Measurements from ENCODE around the gene GLUD2.
"Not testable (repeated sequence)": the region's sequence is repeated elsewhere in the genome, so short reads cannot be mapped to it uniquely, and the experiment has no call there.

Gene GLUD2

GRCh38 chrX:121062289-121062688, 14.9 kb downstream of the GLUD2 start:
- no CpG with 5 or more reads among the region's 3 CpGs for WGBS

DNA sequence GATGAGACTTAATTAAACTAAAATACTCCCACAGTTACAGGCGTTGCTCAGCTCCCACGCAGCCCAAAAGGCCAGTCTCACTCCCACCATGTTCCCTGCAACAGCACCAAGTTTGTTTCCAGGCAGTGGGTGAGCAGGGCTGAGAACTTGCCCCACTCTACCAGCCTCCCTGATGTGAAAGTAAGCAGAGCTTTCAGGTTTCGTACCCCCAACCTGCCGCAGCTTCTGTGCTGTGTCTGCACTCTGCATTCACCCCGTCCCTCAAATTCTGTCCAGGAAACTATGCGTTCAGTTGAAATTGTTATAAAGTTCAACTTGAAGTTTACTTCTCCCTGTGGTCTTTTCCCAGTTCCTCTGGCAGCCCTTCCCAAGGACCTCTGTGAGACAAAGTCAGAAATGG, 17.2 kb downstream of the GLUD2 start:
- H3K4me3 ChIP-seq (ENCODE audit: insufficient read depth in 1 of 2, low read depth in 1 of 2, low read length in 2 of 2), result no peak overlapping the region
- no peak overlapping the region for H3K14ac ChIP-seq (ENCODE audit: low read length in 2 of 2)
- no peaks in the 10 kb centered on the region for H3K27me3 ChIP-seq (ENCODE audit: control insufficient read depth in 1 of 2, insufficient read depth in 1 of 2, low read length in 2 of 2)
- H3K9ac ChIP-seq (ENCODE audit: low read length), result no peak overlapping the region
- no peak overlapping the region for H2BK12ac ChIP-seq (ENCODE audit: low read length in 2 of 2)
- H3K18ac ChIP-seq (ENCODE audit: low read depth in 1 of 2, low read length in 2 of 2), result no peak overlapping the region
- H3K9me3 ChIP-seq (ENCODE audit: control insufficient read depth, low read length), result no peaks in the 10 kb centered on the region
- H2AFZ ChIP-seq (ENCODE audit: low read depth, low read length), result no peak overlapping the region
- no peak for DNase-seq
- H2AK5ac ChIP-seq (ENCODE audit: low read length, severe bottlenecking), result no peak overlapping the region
- 87% methylated on average over 4 of the region's 6 CpGs for WGBS
- no peak overlapping the region for H2BK5ac ChIP-seq (ENCODE audit: low read depth, low read length, poor library complexity, severe bottlenecking)
- no peaks in the 10 kb centered on the region for H3K4me1 ChIP-seq (ENCODE audit: control insufficient read depth, insufficient read depth, low read depth, low read length)
- H2BK15ac ChIP-seq (ENCODE audit: low read depth, poor library complexity, severe bottlenecking), result no peak overlapping the region
- H2BK120ac ChIP-seq (ENCODE audit: low read depth, low read length), result no peak overlapping the region
- H4K91ac ChIP-seq (ENCODE audit: low read length), result no peak overlapping the region
- H3K79me1 ChIP-seq (replicated peaks; ENCODE audit: low read length, poor library complexity, severe bottlenecking), result no peaks in the 10 kb centered on the region
- no peak overlapping the region for H4K8ac ChIP-seq (ENCODE audit: low read length)
- H3K4me2 ChIP-seq (ENCODE audit: low read length, poor library complexity, severe bottlenecking), result no peak overlapping the region
- no peaks in the 10 kb centered on the region for H3K36me3 ChIP-seq (ENCODE audit: control insufficient read depth in 1 of 2, insufficient read depth in 2 of 2, low read depth in 1 of 2, low read length in 2 of 2)
- H3K4ac ChIP-seq (ENCODE audit: low read depth in 1 of 2, low read length in 2 of 2), result no peak overlapping the region
- H3K27ac ChIP-seq (ENCODE audit: low read length, poor library complexity, severe bottlenecking), result no peak overlapping the region
- no peak overlapping the region for H3K23ac ChIP-seq (ENCODE audit: low read length in 2 of 2)

More at GRCh38 chrX:121062289-121062688, 14.9 kb downstream of the GLUD2 start:
- H3K27me3 ChIP-seq (ENCODE audit: control insufficient read depth in 1 of 2, insufficient read depth in 1 of 2, low read length in 2 of 2), result no peaks in the 10 kb centered on the region
- no peaks in the 10 kb centered on the region for H3K79me1 ChIP-seq (replicated peaks; ENCODE audit: low read length, poor library complexity, severe bottlenecking)
- H3K4ac ChIP-seq (ENCODE audit: low read depth in 1 of 2, low read length in 2 of 2), result no peak overlapping the region
- no peaks in the 10 kb centered on the region for H3K4me1 ChIP-seq (ENCODE audit: control insufficient read depth, insufficient read depth, low read depth, low read length)
- no peak overlapping the region for H3K4me3 ChIP-seq (ENCODE audit: insufficient read depth in 1 of 2, low read depth in 1 of 2, low read length in 2 of 2)
- H2BK12ac ChIP-seq (ENCODE audit: low read length in 2 of 2), result no peak overlapping the region
- no peak overlapping the region for H2BK15ac ChIP-seq (ENCODE audit: low read depth, poor library complexity, severe bottlenecking)
- no peak overlapping the region for H3K23ac ChIP-seq (ENCODE audit: low read length in 2 of 2)
- no peak overlapping the region for H2BK120ac ChIP-seq (ENCODE audit: low read depth, low read length)
- H3K36me3 ChIP-seq (ENCODE audit: control insufficient read depth in 1 of 2, insufficient read depth in 2 of 2, low read depth in 1 of 2, low read length in 2 of 2), result no peaks in the 10 kb centered on the region
- no peak overlapping the region for H3K4me2 ChIP-seq (ENCODE audit: low read length, poor library complexity, severe bottlenecking)
- H3K9me3 ChIP-seq (ENCODE audit: control insufficient read depth, low read length), result no peaks in the 10 kb centered on the region
- H3K9ac ChIP-seq (ENCODE audit: low read length), result no peak overlapping the region
- H3K27ac ChIP-seq (ENCODE audit: low read length, poor library complexity, severe bottlenecking), result no peak overlapping the region
- DNase-seq, result no peak
- no peak overlapping the region for H2BK5ac ChIP-seq (ENCODE audit: low read depth, low read length, poor library complexity, severe bottlenecking)
- no peak overlapping the region for H4K8ac ChIP-seq (ENCODE audit: low read length)
- H3K18ac ChIP-seq (ENCODE audit: low read depth in 1 of 2, low read length in 2 of 2), result no peak overlapping the region
- no peak overlapping the region for H2AFZ ChIP-seq (ENCODE audit: low read depth, low read length)
- no peak overlapping the region for H2AK5ac ChIP-seq (ENCODE audit: low read length, severe bottlenecking)
- no peak overlapping the region for H3K14ac ChIP-seq (ENCODE audit: low read length in 2 of 2)
- H4K91ac ChIP-seq (ENCODE audit: low read length), result no peak overlapping the region

DNA sequence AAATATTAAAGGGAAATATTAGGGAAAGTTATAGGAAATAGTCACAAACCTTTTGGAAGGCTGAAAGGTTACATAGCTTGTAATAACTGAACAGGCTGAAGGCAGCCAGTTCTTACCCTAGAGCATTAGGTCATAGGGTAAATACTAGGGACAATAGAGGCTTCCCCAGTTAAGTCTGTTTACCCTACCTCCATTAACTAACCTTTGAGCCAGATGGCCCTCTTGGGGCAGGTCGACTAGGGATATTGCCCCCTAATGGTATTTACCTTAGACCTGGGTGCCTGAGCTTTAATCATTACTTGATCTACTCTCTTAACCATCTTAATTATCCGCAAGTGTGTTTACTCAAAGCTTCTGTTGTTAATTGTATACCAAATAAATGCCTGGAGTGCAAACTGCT, 36.8 kb downstream of the GLUD2 start:
- H3K4me1 ChIP-seq (ENCODE audit: control insufficient read depth, insufficient read depth, low read depth, low read length); H2BK120ac ChIP-seq (ENCODE audit: low read depth, low read length); H4K91ac ChIP-seq (ENCODE audit: low read length); H3K9me3 ChIP-seq (ENCODE audit: control insufficient read depth, low read length); H3K4me3 ChIP-seq (ENCODE audit: insufficient read depth in 1 of 2, low read depth in 1 of 2, low read length in 2 of 2); H3K27me3 ChIP-seq (ENCODE audit: control insufficient read depth in 1 of 2, insufficient read depth in 1 of 2, low read length in 2 of 2); H2BK5ac ChIP-seq (ENCODE audit: low read depth, low read length, poor library complexity, severe bottlenecking); H3K36me3 ChIP-seq (ENCODE audit: control insufficient read depth in 1 of 2, insufficient read depth in 2 of 2, low read depth in 1 of 2, low read length in 2 of 2); H3K27ac ChIP-seq (ENCODE audit: low read length, poor library complexity, severe bottlenecking); H3K9ac ChIP-seq (ENCODE audit: low read length); H2AK5ac ChIP-seq (ENCODE audit: low read length, severe bottlenecking); H3K14ac ChIP-seq (ENCODE audit: low read length in 2 of 2); H2BK12ac ChIP-seq (ENCODE audit: low read length in 2 of 2); H4K8ac ChIP-seq (ENCODE audit: low read length); H2BK15ac ChIP-seq (ENCODE audit: low read depth, poor library complexity, severe bottlenecking); H2AFZ ChIP-seq (ENCODE audit: low read depth, low read length); H3K4me2 ChIP-seq (ENCODE audit: low read length, poor library complexity, severe bottlenecking); DNase-seq; H3K79me1 ChIP-seq (replicated peaks; ENCODE audit: low read length, poor library complexity, severe bottlenecking); H3K23ac ChIP-seq (ENCODE audit: low read length in 2 of 2); H3K18ac ChIP-seq (ENCODE audit: low read depth in 1 of 2, low read length in 2 of 2); H3K4ac ChIP-seq (ENCODE audit: low read depth in 1 of 2, low read length in 2 of 2): not testable (repeated sequence)
- 94% methylated on average over 2 of the region's 2 CpGs for WGBS

DNA sequence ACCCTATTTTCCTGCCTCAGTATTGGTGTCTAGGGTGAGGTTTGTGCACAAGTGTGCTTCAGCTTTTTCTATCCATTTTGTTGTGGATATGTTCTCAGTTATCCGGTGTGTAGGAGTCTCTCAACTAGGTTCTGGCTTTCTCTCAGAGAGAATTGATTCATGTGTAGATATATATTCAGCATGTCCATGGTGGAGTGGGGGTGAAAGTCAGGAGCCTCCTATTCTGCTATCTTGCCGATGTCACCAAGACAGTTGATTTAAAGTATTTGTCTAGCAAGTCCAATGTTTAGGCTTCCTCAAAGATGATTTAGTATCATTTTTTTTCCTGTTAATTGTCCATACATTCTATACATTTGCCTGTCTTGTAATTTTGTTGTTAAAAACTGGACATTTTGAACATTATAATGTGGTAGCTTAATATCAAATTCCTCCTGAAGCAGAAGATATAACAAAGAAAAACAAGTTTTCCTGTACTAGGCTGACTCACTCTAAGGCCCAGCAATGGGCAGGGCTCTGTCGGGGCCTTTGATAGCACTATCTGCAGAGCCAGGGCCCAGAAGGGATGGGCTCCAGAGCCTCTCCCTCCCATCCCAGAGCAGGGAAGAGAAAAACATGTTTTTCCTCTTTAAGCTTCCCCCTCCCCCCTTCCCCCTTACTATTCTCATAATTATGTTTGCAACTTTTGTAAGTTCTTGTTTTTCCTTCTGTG, 37.6 kb downstream of the GLUD2 start:
- Histone ChIP-seq H3K9me3 (ENCODE audit: control insufficient read depth, low read length) (no peaks in the 10 kb centered on the region), H3K27me3 (ENCODE audit: control insufficient read depth in 1 of 2, insufficient read depth in 1 of 2, low read length in 2 of 2) (no peaks in the 10 kb centered on the region), H2BK15ac (ENCODE audit: low read depth, poor library complexity, severe bottlenecking) (no peak overlapping the region), H3K4me2 (ENCODE audit: low read length, poor library complexity, severe bottlenecking) (no peak overlapping the region), H2BK5ac (ENCODE audit: low read depth, low read length, poor library complexity, severe bottlenecking) (no peak overlapping the region), H3K18ac (ENCODE audit: low read depth in 1 of 2, low read length in 2 of 2) (no peak overlapping the region), H3K27ac (ENCODE audit: low read length, poor library complexity, severe bottlenecking) (no peak overlapping the region), H3K9ac (ENCODE audit: low read length) (no peak overlapping the region), H3K36me3 (ENCODE audit: control insufficient read depth in 1 of 2, insufficient read depth in 2 of 2, low read depth in 1 of 2, low read length in 2 of 2) (no peaks in the 10 kb centered on the region), H3K4me1 (ENCODE audit: control insufficient read depth, insufficient read depth, low read depth, low read length) (no peaks in the 10 kb centered on the region), H4K91ac (ENCODE audit: low read length) (no peak overlapping the region), H3K4me3 (ENCODE audit: insufficient read depth in 1 of 2, low read depth in 1 of 2, low read length in 2 of 2) (no peak overlapping the region), H3K4ac (ENCODE audit: low read depth in 1 of 2, low read length in 2 of 2) (no peak overlapping the region), H2BK12ac (ENCODE audit: low read length in 2 of 2) (no peak overlapping the region), H3K23ac (ENCODE audit: low read length in 2 of 2) (no peak overlapping the region), H2BK120ac (ENCODE audit: low read depth, low read length) (no peak overlapping the region), H2AFZ (ENCODE audit: low read depth, low read length) (no peak overlapping the region), H3K79me1 (replicated peaks; ENCODE audit: low read length, poor library complexity, severe bottlenecking) (no peaks in the 10 kb centered on the region), H2AK5ac (ENCODE audit: low read length, severe bottlenecking) (no peak overlapping the region), H4K8ac (ENCODE audit: low read length) (no peak overlapping the region), H3K14ac (ENCODE audit: low read length in 2 of 2) (no peak overlapping the region)
- WGBS, result 75% methylated on average over 2 of the region's 3 CpGs
- no peak for DNase-seq

Data from mesenchymal stem cell (in vitro differentiated cells and primary cell).